Activated CD8-positive, alpha-beta memory T cell treated with anti-CD3 and anti-CD28 coated beads, Interleukin-2, amount 50 U/mL, for 48 hours (primary cell): ENCODE data around the gene ADH1A.
"Not testable (repeated sequence)": the region's sequence is repeated elsewhere in the genome, so short reads cannot be mapped to it uniquely, and the experiment has no call there.

Source experiments
- DNase-seq: peaks from one replicate; pipeline ENCODE4 v3.0.0-alpha.2; 2020

ADH1A gene

DNA sequence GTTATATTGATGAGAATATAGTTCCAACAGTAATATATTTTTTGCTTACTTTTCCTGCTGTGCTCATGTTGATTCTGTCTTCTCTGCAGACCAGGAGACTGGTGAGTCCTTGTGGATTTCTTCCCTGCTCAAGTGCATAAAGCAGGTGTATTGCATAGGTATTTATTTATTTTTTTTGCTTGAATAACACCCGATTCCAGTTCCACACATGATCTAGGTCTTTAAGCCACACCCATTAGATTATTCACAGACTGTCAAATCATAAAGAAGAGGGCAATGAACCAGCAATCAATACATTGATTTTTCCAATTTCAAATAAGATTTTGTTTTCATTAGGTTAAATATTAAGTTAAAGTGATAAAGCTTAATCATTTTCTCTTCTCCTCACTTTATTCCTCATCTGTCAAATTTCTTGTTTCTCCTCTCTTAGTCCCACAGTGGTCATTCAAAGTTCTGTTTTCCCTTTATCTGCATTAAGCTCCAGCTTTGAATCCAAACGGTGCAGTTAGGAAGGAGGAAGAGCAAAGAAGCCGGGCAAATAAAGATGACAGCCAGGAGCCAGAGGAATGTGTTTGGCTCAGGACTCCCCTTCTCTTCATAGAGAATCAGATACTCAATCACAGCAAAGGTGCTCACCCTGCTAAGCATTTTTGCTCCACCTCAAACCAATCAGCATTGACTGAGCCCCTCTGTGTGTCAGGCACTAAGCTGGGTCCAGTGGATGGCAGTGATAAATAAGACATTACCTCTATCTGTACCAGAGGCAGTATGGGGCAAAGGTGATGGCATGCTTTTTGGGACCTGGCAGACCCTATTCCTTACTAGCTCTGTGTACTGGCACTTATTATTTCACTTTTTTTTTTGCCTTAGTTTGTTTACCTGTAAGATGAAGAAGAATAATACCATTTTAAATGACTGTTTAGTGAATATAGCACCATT, at the start of gene ADH1A:
ADH1A (minus strand) TSS at position 138 of the 939 bp plus-strand sequence; CDS start at position 67, 71 bp downstream.
- DNase-seq = no peak

DNA sequence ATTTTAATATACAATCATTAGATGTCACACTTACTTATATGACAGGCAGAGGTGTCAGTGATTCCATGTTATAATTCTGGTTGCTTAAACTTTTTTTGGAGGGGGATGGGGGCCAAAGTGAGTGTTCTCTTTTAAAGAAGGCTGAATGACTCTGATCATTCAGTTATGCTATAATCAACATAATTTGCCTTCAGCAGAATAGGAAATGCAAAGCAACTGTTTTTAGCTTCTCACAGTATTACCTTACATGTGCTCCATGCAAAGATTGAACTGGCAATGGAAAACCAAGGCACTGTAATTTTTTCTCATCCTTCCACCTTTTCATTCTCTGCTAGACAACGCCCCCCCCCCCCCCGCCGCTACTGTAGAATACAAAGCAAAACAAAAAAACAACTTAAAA, 48.4 kb upstream of the ADH1A start:
- DNase-seq = no peak

GRCh38 chr4:99336553-99336952, 45.8 kb upstream of the ADH1A start:
- no peak for DNase-seq

DNA sequence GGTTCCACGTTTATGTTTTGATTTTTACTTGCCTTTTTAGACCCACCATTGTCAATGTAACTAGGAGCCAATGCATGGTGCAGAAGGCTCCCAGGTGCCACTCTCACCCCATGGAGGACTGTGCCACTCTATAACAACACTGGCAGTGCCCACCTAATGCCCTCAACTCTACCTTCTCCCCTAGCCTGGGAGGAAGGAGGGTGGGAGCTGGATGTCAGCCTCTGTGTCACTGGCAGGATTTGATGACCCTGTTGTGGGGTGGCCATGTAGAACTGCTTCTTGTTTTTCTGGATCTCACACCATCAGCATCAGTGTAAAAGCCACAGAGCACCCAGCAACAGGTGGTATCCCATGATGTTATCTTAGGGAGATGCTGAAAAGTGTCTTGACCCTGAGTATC, 44.1 kb upstream of the ADH1A start:
- DNase-seq = no peak

DNA sequence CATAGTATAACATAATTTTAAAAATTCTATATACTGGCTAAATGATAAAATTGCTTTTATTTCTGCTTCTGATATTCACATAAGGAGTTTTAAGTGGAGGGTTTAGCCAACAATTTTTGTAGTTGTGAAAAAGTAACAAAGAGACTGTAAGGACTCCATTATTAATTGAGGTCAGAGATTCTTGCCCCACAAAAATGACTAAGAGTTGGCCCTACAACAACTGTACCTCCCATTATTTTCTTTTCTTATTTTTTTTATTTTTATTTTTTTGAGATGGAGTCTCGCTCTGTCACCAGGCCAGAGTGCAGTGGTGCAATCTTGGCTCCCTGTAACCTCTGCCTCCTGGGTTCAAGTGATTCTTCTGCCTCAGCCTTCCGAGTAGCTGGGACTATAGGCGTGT, 39.9 kb upstream of the ADH1A start:
- DNase-seq = no peak

DNA sequence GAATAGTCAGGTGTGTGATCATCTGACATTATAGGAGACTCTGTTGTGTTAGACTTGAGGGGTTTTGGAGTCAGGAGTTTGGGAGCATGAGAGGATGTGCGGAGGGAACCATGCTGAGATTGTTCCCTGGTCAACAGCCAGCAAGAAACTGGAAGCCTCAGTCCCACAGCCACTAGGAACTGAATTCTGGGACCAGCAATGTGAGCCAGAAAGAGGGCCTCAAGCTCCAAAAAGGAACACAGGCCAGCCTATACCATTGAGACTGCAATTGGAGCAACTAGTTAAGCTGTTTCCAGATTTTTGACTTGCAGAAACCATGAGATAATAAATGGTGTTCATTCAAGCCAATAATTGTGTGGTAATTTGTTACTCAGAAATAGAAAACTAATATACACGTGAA, 39.1 kb upstream of the ADH1A start:
- no peak for DNase-seq

- DNase-seq = no peak
Observed at GRCh38 chr4:99324979-99325378, 34.2 kb upstream of the ADH1A start.

GRCh38 chr4:99324361-99324760, 33.6 kb upstream of the ADH1A start:
- DNase-seq = no peak

DNA sequence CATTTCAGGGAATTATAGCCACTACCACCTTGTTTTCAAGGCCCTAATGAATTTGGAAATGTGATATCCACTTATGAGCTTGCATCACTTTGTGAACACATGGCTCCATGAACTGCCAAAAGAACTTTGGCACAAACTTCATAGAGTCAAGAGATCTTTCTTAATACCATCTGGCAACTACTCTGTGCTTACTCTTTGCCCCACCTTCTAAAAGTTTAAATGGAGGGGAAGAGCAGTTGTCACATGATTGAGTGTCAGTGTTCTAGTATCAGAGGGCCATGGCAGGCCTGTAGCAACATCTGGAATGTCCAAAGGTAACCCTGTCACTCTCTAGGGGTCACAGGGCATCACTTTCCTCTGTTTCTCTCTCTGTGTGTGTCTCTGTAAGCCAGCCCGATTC, 33.0 kb upstream of the ADH1A start:
- DNase-seq = no peak

DNA sequence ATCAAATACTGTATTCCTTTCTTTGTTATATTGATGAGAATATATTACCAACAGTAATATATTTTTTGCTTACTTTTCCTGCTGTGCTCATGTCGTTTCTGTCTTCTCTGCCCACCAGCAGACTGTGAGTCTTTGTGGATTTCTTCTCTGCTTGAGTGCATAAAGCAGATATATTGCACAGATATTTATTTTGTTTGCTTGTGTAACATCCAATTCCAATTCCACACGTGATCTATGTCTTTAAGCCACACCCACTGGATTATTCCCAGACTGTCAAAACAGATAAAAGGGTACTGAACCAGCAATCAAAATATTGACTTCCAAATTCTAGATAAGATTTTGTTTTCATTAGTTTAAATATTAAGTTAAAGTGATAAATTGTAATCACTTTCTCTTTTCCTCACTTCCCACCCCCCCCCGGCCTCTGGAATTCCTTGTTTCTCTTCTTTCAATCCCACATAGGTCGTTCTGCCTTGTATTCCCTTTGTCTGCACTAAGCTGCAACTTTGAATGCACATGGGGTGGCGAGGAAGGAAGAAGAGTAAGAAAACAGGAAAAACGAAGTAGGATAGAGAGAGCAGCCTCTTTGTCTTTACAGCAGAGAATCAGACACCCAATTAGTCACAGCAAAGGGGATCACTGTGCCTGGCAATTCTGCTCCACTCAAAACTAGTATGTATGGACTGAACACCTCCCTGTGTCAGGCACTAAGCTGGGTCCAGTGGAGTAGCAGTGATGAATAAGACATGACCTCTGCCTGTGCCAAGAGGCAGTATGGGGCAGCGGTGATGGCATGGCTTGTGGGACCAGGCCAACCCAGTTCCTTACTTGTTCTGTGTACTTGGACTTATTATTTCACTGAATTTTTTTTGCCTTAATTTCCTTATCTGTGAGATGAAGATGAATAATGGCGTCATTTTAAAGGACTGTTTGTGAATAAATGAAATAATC, 30.7 kb upstream of the ADH1A start, which contains the start of gene ADH1B:
ADH1B (minus strand) TSS at position 161 of the 951 bp plus-strand sequence; CDS start at position 91, 70 bp downstream.
- no peak for DNase-seq

DNA sequence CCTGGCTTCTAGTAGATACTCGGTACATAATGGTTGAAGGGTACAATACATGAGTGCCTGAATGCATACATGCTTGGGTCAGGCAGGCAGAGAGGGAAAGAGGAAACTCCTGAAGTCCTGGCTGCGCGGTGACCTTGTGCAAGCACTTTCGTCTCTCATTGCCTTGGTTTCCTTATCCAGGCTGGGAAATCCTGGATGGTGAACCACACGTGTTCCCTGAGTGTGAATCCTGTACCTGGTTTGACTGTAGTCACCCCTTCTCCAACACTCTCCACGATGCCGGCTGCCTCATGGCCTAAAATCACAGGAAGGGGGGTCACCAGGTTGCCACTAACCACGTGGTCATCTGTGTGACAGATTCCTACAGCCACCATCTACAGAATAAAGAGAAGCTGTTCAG, 27.0 kb upstream of the ADH1A start:
- DNase-seq = not testable (repeated sequence)

DNA sequence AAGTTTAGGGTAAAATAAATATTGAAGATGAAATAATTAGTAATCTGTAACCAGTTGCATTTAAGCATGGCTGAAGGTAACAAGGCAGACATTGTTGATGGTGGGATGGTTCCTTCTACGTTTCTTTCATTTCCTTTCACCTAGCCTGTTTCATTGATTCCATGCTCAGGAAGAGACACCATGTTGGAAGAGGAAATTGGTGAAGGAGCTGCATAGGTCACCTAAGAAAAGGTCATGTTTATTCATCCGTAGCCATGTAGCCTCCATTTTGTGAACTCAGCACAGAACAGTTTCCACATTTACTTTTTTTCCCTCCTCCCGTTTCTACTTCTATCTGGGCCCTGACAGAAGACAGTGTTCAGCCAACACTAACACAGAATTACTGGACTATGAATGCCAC, 26.6 kb upstream of the ADH1A start:
- DNase-seq = no peak

GRCh38 chr4:99315839-99316238, 25.1 kb upstream of the ADH1A start:
- no peak for DNase-seq

- no peak for DNase-seq
Observed at GRCh38 chr4:99314211-99314610, 23.4 kb upstream of the ADH1A start.

- DNase-seq = no peak
Observed at GRCh38 chr4:99310389-99310788, 19.6 kb upstream of the ADH1A start.

- DNase-seq = no peak
Observed at GRCh38 chr4:99305638-99306400, 15.0 kb upstream of the ADH1A start.

DNA sequence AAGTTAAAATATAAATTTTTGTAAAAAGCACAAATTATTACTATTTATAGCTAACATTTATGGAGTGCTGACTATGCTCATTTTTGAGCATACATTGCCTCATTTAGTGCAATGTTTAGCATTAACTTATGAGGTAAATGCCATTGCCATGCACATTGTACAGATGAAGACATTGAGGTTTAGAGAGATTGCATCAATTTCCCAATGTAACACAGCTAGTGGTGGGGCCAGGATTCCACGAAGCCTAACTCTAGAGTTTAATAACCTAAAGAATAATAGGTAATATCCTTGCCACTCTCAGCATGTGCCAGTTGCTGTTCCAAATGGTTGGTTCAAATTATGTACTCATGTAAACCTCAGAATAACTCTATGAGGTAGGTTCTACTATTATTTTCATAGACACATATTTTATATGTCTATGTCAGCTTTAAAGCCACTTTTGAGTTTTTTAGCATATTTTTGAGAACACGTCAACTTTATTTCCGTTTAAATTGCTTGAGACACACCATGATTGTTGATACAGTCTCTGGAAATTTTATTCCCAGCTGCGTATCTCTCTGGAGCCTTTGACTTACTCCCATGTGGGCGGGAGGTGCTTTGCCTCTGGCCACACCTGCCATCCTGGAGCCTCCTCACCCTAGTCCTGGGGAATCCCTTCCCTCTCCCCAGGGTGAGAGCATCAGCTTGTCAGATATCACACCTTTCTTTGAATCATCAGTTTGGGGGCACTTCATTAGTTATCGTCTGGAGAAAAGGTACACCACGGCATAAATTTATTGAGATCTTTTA, 10.8 kb upstream of the ADH1A start:
- DNase-seq = no peak

DNA sequence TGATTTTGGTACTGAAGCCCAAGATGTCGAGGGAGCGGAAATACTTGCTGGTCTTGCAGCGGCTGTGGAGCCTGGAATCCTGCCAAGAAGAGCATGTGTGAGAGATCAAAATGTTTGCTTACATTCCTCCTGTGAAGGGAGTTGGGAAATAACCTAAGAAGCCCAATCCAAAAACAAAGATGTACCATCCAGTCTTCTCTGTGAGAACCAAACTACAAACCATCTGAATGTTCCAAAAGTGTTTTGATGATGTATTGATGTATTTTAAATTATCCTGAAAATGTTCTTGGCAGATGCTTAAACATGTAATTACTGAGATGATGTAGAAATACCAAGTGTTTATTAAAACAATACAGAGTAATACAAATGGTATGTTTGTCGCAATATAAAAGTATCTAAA, 10.1 kb upstream of the ADH1A start:
- DNase-seq = no peak

GRCh38 chr4:99293357-99293756, 2.6 kb upstream of the ADH1A start:
- no peak for DNase-seq

DNA sequence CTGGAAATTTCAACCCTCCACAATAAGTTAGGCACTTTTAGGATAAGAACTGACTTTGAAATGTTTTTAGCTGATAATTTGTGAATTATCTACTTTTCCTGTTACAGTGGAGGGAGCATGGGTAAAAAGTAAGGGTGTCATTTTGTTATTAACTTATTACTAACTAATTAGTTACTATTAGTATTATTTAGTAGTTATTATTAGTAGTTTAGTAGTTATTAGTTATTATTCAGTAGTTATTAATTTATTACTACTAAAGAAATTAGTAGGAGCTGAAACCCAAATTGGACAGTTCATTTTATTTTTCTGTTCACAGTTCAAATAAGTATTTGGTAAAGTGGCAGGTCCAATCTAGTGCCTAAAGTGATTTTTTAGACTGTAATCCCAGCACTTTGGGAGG, 5.4 kb downstream of the ADH1A start:
- DNase-seq = no peak

- DNase-seq = no peak
Observed at GRCh38 chr4:99282731-99283130, 8.1 kb downstream of the ADH1A start.

GRCh38 chr4:99281261-99281660, 9.5 kb downstream of the ADH1A start:
- DNase-seq = no peak
